BLaER1 treated with 17β-estradiol and CSF1 and Interleukin-3, amounts not matched to agents 10 nM and 100 nM (cell line): ENCODE data around the gene PUS10.
A peak's percentile ranks its signal among the peaks of the same experiment; 100 is the strongest.

Source experiments
- H3K27ac ChIP-seq, 11 experiments: shearing (Covaris generic); formaldehyde crosslinking; 2 replicates each; pipeline ENCODE4 v1.8.1; 2022
- H3K27me3 ChIP-seq, 11 experiments: shearing (Covaris generic); formaldehyde crosslinking; 2 replicates each; pipeline ENCODE4 v1.8.1; 2022
- H3K36me3 ChIP-seq, 11 experiments: shearing (Covaris generic); formaldehyde crosslinking; 2 replicates each; pipeline ENCODE4 v1.8.1; 2022
- H3K4me1 ChIP-seq, 10 experiments: shearing (Covaris generic); formaldehyde crosslinking; 2 replicates each; pipeline ENCODE4 v1.8.1; 2022
- H3K4me2 ChIP-seq, 11 experiments: shearing (Covaris generic); formaldehyde crosslinking; 2 replicates each; pipeline ENCODE4 v1.8.1; 2022
- H3K4me3 ChIP-seq, 10 experiments: shearing (Covaris generic); formaldehyde crosslinking; 2 replicates each; pipeline ENCODE4 v1.8.1; 2022
- H3K9ac ChIP-seq, 11 experiments: shearing (Covaris generic); formaldehyde crosslinking; 2 replicates each; pipeline ENCODE4 v1.8.1; 2022
- H3K9me3 ChIP-seq, 11 experiments: shearing (Covaris generic); formaldehyde crosslinking; replicated peaks in 1 of 11; 2 replicates each; pipeline ENCODE4 v1.8.1; 2022
- H4K20me1 ChIP-seq, 11 experiments: shearing (Covaris generic); formaldehyde crosslinking; 2 replicates each; pipeline ENCODE4 v1.8.1; 2022
- Cebpa-rat ChIP-seq, 11 experiments: shearing (Covaris generic); IDR thresholded peaks; 2 replicates each; pipeline ENCODE4 v1.8.1; 2022

Gene PUS10

DNA sequence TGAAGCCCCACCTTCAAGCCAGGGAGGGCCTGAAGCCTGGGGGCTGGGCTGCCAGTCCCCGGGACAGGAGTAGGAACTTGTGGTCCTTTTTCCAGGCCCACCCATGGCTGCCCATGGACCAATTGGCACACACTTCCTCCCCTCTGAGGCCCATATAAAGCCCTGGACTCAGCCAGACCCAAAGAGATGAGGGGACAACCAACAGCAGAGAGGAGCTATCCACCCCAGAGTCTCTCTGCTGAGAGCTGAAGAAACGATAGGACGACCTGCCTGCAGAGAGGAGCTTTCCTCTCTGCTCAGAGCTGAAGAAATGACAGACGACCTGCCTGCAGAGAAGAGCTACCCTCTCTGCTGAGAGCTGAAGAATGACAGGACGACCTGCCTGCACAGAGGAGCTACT lies 44.4 kb downstream of the PUS10 start:
- Histone ChIP-seq H3K4me1 (peaks cover 0 to 7% (median 0%) of the 10 kb centered on the region in 10 experiments; a peak in 5 of 20 replicates), H3K4me2 (no peak overlapping the region), H4K20me1 (no peaks in the 10 kb centered on the region), H3K9ac (no peak overlapping the region), H3K27ac (no peak overlapping the region), H3K4me3 (no peak overlapping the region), H3K27me3 (no peaks in the 10 kb centered on the region), H3K36me3 (peaks cover 0 to 15% (median 0%) of the 10 kb centered on the region in 11 experiments; a peak in 3 of 22 replicates), H3K9me3 (peaks cover 0 to 15% (median 0%) of the 10 kb centered on the region in 11 experiments; a peak in 2 of 22 replicates)
- TF ChIP-seq Cebpa-rat (IDR thresholded peaks at IDR 0.05): no peak

DNA sequence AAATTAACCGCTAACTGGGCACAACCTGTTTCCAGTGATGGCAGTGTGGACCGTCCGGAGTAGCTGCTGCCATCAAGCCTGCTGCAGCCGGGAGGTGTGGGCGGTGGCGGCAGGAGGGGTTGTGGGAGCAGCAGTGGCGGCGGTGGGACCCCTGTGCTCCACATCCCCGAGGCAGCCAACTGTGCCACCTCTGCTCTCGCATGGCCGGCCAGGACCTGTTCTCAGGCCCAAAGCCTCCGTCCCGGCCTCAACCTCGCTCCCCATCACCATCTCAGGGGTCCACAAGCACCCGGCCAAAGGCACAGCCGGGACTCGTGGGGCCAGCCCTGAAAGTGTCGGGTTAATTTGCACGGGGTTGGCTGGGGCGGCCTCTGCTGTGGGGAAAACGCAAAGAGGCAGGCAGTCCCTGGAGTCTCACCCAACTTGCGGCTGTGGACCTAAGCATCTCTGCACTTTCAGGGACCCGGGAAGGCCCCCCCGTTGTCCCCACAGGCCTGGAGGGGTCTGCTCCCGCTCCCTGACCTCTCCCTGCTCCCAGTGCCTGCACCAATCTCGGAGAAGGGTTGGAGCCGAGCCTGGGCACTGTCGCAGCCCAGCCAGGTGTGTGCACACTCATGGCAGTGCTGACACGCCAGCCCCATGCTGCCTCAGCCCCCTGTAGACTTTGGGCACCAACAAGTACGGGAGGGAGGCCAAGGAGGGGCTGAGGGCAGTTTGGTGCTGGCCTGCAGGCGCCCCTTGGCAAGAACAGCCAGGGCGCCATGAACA lies 45.0 kb downstream of the PUS10 start:
- Histone ChIP-seq H3K9ac (no peak overlapping the region), H3K27ac (no peak overlapping the region), H3K27me3 (no peaks in the 10 kb centered on the region), H4K20me1 (no peaks in the 10 kb centered on the region), H3K4me2 (no peak overlapping the region), H3K36me3 (peaks cover 0 to 15% (median 0%) of the 10 kb centered on the region in 11 experiments; a peak in 3 of 22 replicates), H3K4me3 (no peak overlapping the region), H3K9me3 (peaks cover 0 to 15% (median 0%) of the 10 kb centered on the region in 11 experiments; a peak in 2 of 22 replicates), H3K4me1 (peaks cover 0 to 6% (median 0%) of the 10 kb centered on the region in 10 experiments; a peak in 5 of 20 replicates)
- TF ChIP-seq Cebpa-rat (IDR thresholded peaks at IDR 0.05): no peak

GRCh38 chr2:60966507-60967405 lies 51.3 kb downstream of the PUS10 start:
- TF ChIP-seq Cebpa-rat (IDR thresholded peaks at IDR 0.05): no peak
- H3K4me1 ChIP-seq: peaks cover 11 to 31% (median 25%) of the 10 kb centered on the region in 10 experiments; a peak in 19 of 20 replicates
- H3K27ac ChIP-seq: no peak overlapping the region
- H3K27me3 ChIP-seq: no peaks in the 10 kb centered on the region
- peaks cover 0 to 11% (median 3%) of the 10 kb centered on the region in 11 experiments; a peak in 4 of 22 replicates for H3K36me3 ChIP-seq
- H3K4me3 ChIP-seq: no peak overlapping the region
- no peak overlapping the region for H3K9ac ChIP-seq
- H4K20me1 ChIP-seq: no peaks in the 10 kb centered on the region
- H3K9me3 ChIP-seq: peaks cover 0 to 5% (median 0%) of the 10 kb centered on the region in 11 experiments; a peak in 2 of 22 replicates
- peak overlapping the region in 10 of 11 experiments; percentile 16 to 56 (median 37); a peak in 14 of 22 replicates for H3K4me2 ChIP-seq

DNA sequence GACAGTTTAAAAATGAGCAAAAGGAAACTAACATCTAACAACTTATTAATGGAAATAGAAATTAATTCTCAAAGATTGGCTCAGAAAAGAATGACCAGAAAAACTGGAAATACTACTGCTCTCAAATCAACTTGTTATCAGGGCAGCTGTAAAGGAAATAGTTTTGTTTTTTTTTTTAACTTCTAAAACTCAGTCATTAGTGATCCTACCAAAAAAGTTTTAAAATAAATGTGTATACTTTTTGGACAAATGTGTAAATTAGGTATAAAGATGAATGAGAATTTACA lies 52.6 kb downstream of the PUS10 start:
- no peaks in the 10 kb centered on the region for H3K27me3 ChIP-seq
- H3K9ac ChIP-seq: no peak overlapping the region
- H3K27ac ChIP-seq: peak overlapping the region; percentile 9 to 63 (median 55); a peak in 19 of 22 replicates
- peaks cover 0 to 5% (median 0%) of the 10 kb centered on the region in 11 experiments; a peak in 2 of 22 replicates for H3K9me3 ChIP-seq
- peaks cover 0 to 13% (median 4%) of the 10 kb centered on the region in 11 experiments; a peak in 6 of 22 replicates for H3K36me3 ChIP-seq
- H3K4me1 ChIP-seq: peaks cover 11 to 29% (median 25%) of the 10 kb centered on the region in 10 experiments; a peak in 19 of 20 replicates
- TF ChIP-seq Cebpa-rat (IDR thresholded peaks at IDR 0.05): no peak
- no peak overlapping the region for H3K4me3 ChIP-seq
- H4K20me1 ChIP-seq: no peaks in the 10 kb centered on the region
- H3K4me2 ChIP-seq: peak overlapping the region in 10 of 11 experiments; percentile 3 to 56 (median 42); a peak in 16 of 22 replicates

- TF ChIP-seq Cebpa-rat (IDR thresholded peaks at IDR 0.05): no peak
- H3K4me1 ChIP-seq: peaks cover 11 to 29% (median 25%) of the 10 kb centered on the region in 10 experiments; a peak in 19 of 20 replicates
- H3K9me3 ChIP-seq: peaks cover 0 to 5% (median 0%) of the 10 kb centered on the region in 11 experiments; a peak in 2 of 22 replicates
- H3K9ac ChIP-seq: no peak overlapping the region
- no peaks in the 10 kb centered on the region for H4K20me1 ChIP-seq
- H3K4me2 ChIP-seq: peak overlapping the region in 10 of 11 experiments; percentile 3 to 56 (median 42); a peak in 16 of 22 replicates
- H3K27me3 ChIP-seq: no peaks in the 10 kb centered on the region
- peaks cover under 1 to 19% (median 6%) of the 10 kb centered on the region in 11 experiments; a peak in 14 of 22 replicates for H3K36me3 ChIP-seq
- H3K4me3 ChIP-seq: no peak overlapping the region
- peak overlapping the region; percentile 9 to 63 (median 55); a peak in 19 of 22 replicates for H3K27ac ChIP-seq
Measured at GRCh38 chr2:60964651-60965498, 53.2 kb downstream of the PUS10 start.

DNA sequence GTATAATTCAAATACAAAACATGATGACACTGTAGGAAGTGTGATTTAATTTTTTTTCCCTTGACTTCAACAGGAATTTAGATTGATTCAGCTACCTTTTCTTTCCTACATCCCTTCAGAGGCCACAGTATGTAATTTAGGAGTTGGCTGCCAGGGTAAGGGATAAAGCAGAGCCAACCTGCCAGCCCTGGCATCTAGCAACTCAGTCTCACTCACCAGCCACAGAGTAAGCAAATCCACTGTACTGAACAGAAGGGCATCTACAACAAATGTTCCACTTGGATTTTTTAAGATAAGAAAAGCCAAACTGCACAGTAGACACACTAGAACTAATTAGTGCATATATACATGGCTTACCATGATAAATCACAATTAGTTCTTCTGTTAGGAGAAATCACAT lies 54.9 kb downstream of the PUS10 start:
- peaks cover 11 to 29% (median 25%) of the 10 kb centered on the region in 10 experiments; a peak in 19 of 20 replicates for H3K4me1 ChIP-seq
- H3K9me3 ChIP-seq: peaks cover 0 to 5% (median 0%) of the 10 kb centered on the region in 11 experiments; a peak in 2 of 22 replicates
- H3K36me3 ChIP-seq: peaks cover 6 to 25% (median 18%) of the 10 kb centered on the region in 11 experiments; a peak in 17 of 22 replicates
- no peak overlapping the region for H3K4me2 ChIP-seq
- no peaks in the 10 kb centered on the region for H4K20me1 ChIP-seq
- H3K27ac ChIP-seq: no peak overlapping the region
- H3K27me3 ChIP-seq: no peaks in the 10 kb centered on the region
- H3K4me3 ChIP-seq: no peak overlapping the region
- no peak overlapping the region for H3K9ac ChIP-seq
- TF ChIP-seq Cebpa-rat (IDR thresholded peaks at IDR 0.05): no peak

GRCh38 chr2:60962528-60962927 lies 55.5 kb downstream of the PUS10 start:
- H3K4me2 ChIP-seq: no peak overlapping the region
- no peaks in the 10 kb centered on the region for H3K27me3 ChIP-seq
- H3K9me3 ChIP-seq: peaks cover 0 to 5% (median 0%) of the 10 kb centered on the region in 11 experiments; a peak in 2 of 22 replicates
- H3K4me3 ChIP-seq: no peak overlapping the region
- peaks cover 6 to 25% (median 18%) of the 10 kb centered on the region in 11 experiments; a peak in 17 of 22 replicates for H3K36me3 ChIP-seq
- H3K9ac ChIP-seq: no peak overlapping the region
- peaks cover 11 to 29% (median 25%) of the 10 kb centered on the region in 10 experiments; a peak in 19 of 20 replicates for H3K4me1 ChIP-seq
- no peak overlapping the region for H3K27ac ChIP-seq
- TF ChIP-seq Cebpa-rat (IDR thresholded peaks at IDR 0.05): no peak
- H4K20me1 ChIP-seq: no peaks in the 10 kb centered on the region

GRCh38 chr2:60961457-60961856 lies 56.6 kb downstream of the PUS10 start:
- peaks cover 7 to 23% (median 19%) of the 10 kb centered on the region in 10 experiments; a peak in 18 of 20 replicates for H3K4me1 ChIP-seq
- TF ChIP-seq Cebpa-rat (IDR thresholded peaks at IDR 0.05): peak in 3 of 11 experiments; percentile 18 to 41 (median 37); a peak in 2 of 22 replicates
- peaks cover 0 to 5% (median 0%) of the 10 kb centered on the region in 11 experiments; a peak in 2 of 22 replicates for H3K9me3 ChIP-seq
- H4K20me1 ChIP-seq: no peaks in the 10 kb centered on the region
- H3K36me3 ChIP-seq: peaks cover 6 to 30% (median 20%) of the 10 kb centered on the region in 11 experiments; a peak in 17 of 22 replicates
- H3K4me3 ChIP-seq: no peak overlapping the region
- no peaks in the 10 kb centered on the region for H3K27me3 ChIP-seq
- H3K27ac ChIP-seq: no peak overlapping the region
- peak overlapping the region in 2 of 11 experiments; percentile 5 to 26; a peak in 1 of 22 replicates for H3K4me2 ChIP-seq
- no peak overlapping the region for H3K9ac ChIP-seq
